SK-N-SH treated with all-trans-retinoic acid at 6 μM for 48 hours (cell line): ENCODE measurements around the gene JMJD1C.

Experiments used
- ARNTL ChIP-seq: fragments of 450-650 bp; formaldehyde crosslinking; IDR thresholded peaks from 2 replicates; pipeline ENCODE4 v1.5.0; 2020; ENCODE audit warnings: low read depth, mild to moderate bottlenecking, moderate library complexity, borderline replicate concordance
- BACH2 ChIP-seq: fragments of 250-450 bp; sonication (Bioruptor Pico); IDR thresholded peaks from 2 replicates; pipeline ENCODE4 v1.9.0; 2021; ENCODE audit warnings: mild to moderate bottlenecking, borderline replicate concordance
- CREB5 ChIP-seq: fragments of 250-450 bp; sonication (Bioruptor Pico); IDR thresholded peaks from 2 replicates; pipeline ENCODE4 v1.5.1; 2020; ENCODE audit warnings: low read depth, mild to moderate bottlenecking, moderate library complexity
- GLIS3 ChIP-seq: fragments of 250-450 bp; sonication (Bioruptor Pico); IDR thresholded peaks from 2 replicates; pipeline ENCODE4 v1.5.0; 2020; ENCODE audit warnings: mild to moderate bottlenecking, moderate library complexity
- ISL1 ChIP-seq: fragments of 250-450 bp; sonication (Bioruptor Pico); IDR thresholded peaks from 2 replicates; pipeline ENCODE4 v2.1.2; 2022; ENCODE audit warnings: mild to moderate bottlenecking, moderate library complexity
- OSR1 ChIP-seq: fragments of 250-450 bp; sonication (Bioruptor Pico); IDR thresholded peaks from 2 replicates; pipeline ENCODE4 v1.8.0; 2022; ENCODE audit warnings: moderate library complexity, mild to moderate bottlenecking, inconsistent platforms
- PATZ1 ChIP-seq: fragments of 250-450 bp; sonication (Bioruptor Pico); IDR thresholded peaks from 2 replicates; pipeline ENCODE4 v1.8.0; 2020; ENCODE audit warnings: mild to moderate bottlenecking, moderate library complexity, borderline replicate concordance
- POU6F1 ChIP-seq: fragments of 250-450 bp; sonication (Bioruptor Pico); IDR thresholded peaks from 2 replicates; pipeline ENCODE4 v1.8.0; 2021; ENCODE audit warnings: low read depth, mild to moderate bottlenecking, moderate library complexity, borderline replicate concordance
- PPARA ChIP-seq: fragments of 250-450 bp; sonication (Bioruptor Pico); IDR thresholded peaks from 2 replicates; pipeline ENCODE4 v1.5.0; 2020; ENCODE audit warnings: mild to moderate bottlenecking, borderline replicate concordance
- RARB ChIP-seq: fragments of 250-450 bp; sonication (Bioruptor Pico); IDR thresholded peaks from 2 replicates; pipeline ENCODE4 v1.8.0; 2021; ENCODE audit warnings: mild to moderate bottlenecking, moderate library complexity
- SNAI2 ChIP-seq: fragments of 250-450 bp; sonication (Bioruptor Pico); IDR thresholded peaks from 2 replicates; pipeline ENCODE4 v1.5.0; 2020; ENCODE audit warnings: mild to moderate bottlenecking, moderate library complexity
- ZC3H10 ChIP-seq: fragments of 250-450 bp; sonication (Bioruptor Pico); IDR thresholded peaks from 2 replicates; pipeline ENCODE4 v1.5.1; 2021; ENCODE audit warnings: mild to moderate bottlenecking, moderate library complexity
- ZFP3 ChIP-seq: fragments of 250-450 bp; sonication (Bioruptor Pico); IDR thresholded peaks from 2 replicates; pipeline ENCODE4 v1.5.0; 2020; ENCODE audit warnings: mild to moderate bottlenecking, moderate library complexity
- ZNF565 ChIP-seq: fragments of 450-650 bp; formaldehyde crosslinking; conservative IDR thresholded peaks from 2 replicates; pipeline ENCODE4 v1.5.0; 2020; ENCODE audit warnings: low read depth, mild to moderate bottlenecking, moderate library complexity

GRCh38 chr10:63206576-63206975 is 259.2 kb downstream of the JMJD1C start:
- TF ChIP-seq CREB5 (CRISPR knock-in tag) (no peak), ISL1 (no peak), PPARA (CRISPR knock-in tag) (no peak), PATZ1 (CRISPR knock-in tag) (no peak), SNAI2 (no peak), ZNF565 (CRISPR knock-in tag) (no peak), ARNTL (CRISPR knock-in tag) (no peak), ZC3H10 (CRISPR knock-in tag) (no peak), RARB (CRISPR knock-in tag) (no peak), ZFP3 (no peak), POU6F1 (no peak), GLIS3 (CRISPR knock-in tag) (no peak), OSR1 (CRISPR knock-in tag) (no peak), BACH2 (CRISPR knock-in tag) (no peak)
